Suprapubic skin (tissue), 4 donors: ENCODE measurements around the gene NTN1. TPM values are rescaled to one million over a fixed set of nuclear protein-coding genes. Genes with fewer than 3 reads are reported as not detected.
A peak's percentile ranks its signal among the peaks of the same experiment; 100 is the strongest.
"Not testable (repeated sequence)": the region's sequence is repeated elsewhere in the genome, so short reads cannot be mapped to it uniquely, and the experiment has no call there.

ENCODE experiments used
- DNase-seq, 2 donors: peaks; one replicate each; pipeline ENCODE4 v3.0.0-alpha.2; 2019; ENCODE audit warnings: low spot score in 2 of 2
- H3K27ac ChIP-seq: fragments of 200-600 bp; sonication (generic); one replicate; pipeline ENCODE4 v1.5.1; 2019
- H3K27me3 ChIP-seq: fragments of 200-600 bp; sonication (generic); one replicate; pipeline ENCODE4 v1.5.1; 2019
- H3K36me3 ChIP-seq: fragments of 200-600 bp; sonication (generic); one replicate; pipeline ENCODE4 v1.5.1; 2019
- H3K4me1 ChIP-seq: fragments of 200-600 bp; sonication (generic); one replicate; pipeline ENCODE4 v1.5.1; 2019
- H3K4me3 ChIP-seq: fragments of 200-600 bp; sonication (generic); one replicate; pipeline ENCODE4 v1.5.1; 2019; ENCODE audit warnings: mild to moderate bottlenecking
- H3K9me3 ChIP-seq: fragments of 200-600 bp; sonication (generic); one replicate; pipeline ENCODE4 v1.5.1; 2019
- CTCF ChIP-seq, 2 donors: fragments of 200-600 bp in 1 of 2; fragments of 450-650 bp in 1 of 2; sonication (generic) in 1 of 2; IDR thresholded peaks; one replicate each; pipeline ENCODE4 v1.5.1; 2016 to 2019; ENCODE audit warnings: antibody characterized with exemption in 2 of 2, mild to moderate bottlenecking in 1 of 2, moderate library complexity in 1 of 2
- EP300 ChIP-seq: sonication (generic); formaldehyde crosslinking; IDR thresholded peaks from one replicate; pipeline ENCODE4 v1.6.1; 2017; ENCODE audit warnings: antibody characterized with exemption
- POLR2A ChIP-seq, 2 donors: fragments of 450-650 bp; IDR thresholded peaks; one replicate each; pipeline ENCODE4 v1.6.1; 2017; ENCODE audit warnings: antibody characterized with exemption in 2 of 2, mild to moderate bottlenecking in 2 of 2, moderate library complexity in 2 of 2
- POLR2AphosphoS5 ChIP-seq, 3 donors: sonication (generic); formaldehyde crosslinking; IDR thresholded peaks; one replicate each; pipeline ENCODE4 v1.6.1; 2017; ENCODE audit warnings: antibody characterized with exemption in 3 of 3
- WGBS: methylation state at CpG from one replicate; pipeline ENCODE4 v1.1.5; 2018; 5-methylcytosine and 5-hydroxymethylcytosine counted together
- total RNA-seq, 4 donors: library from RNA; depleted of rRNA; stranded (reverse); fragments of >200 nt; gene quantifications; one replicate each; pipeline ENCODE4 v1.1.0, GENCODE V29; 2016

The NTN1 gene
- total RNA-seq, 4 donors from 2014 or later, result 2.4 to 5.9 (median 3.4) TPM

- WGBS, result 89% methylated on average over 4 of the region's 4 CpGs
- no peak overlapping the region for H3K4me3 ChIP-seq
- H3K9me3 ChIP-seq, result peaks cover 6% of the 10 kb centered on the region
- no peaks in the 10 kb centered on the region for H3K4me1 ChIP-seq
- H3K27me3 ChIP-seq, result no peaks in the 10 kb centered on the region
- no peak for DNase-seq
- no peak for TF ChIP-seq EP300
- no peak for TF ChIP-seq CTCF (IDR thresholded peaks at IDR 0.05)
- TF ChIP-seq POLR2A (IDR thresholded peaks at IDR 0.05), result no peak
- TF ChIP-seq POLR2AphosphoS5 (IDR thresholded peaks at IDR 0.05), result no peak
- no peak overlapping the region for H3K27ac ChIP-seq
- H3K36me3 ChIP-seq, result no peaks in the 10 kb centered on the region
These were observed 36.1 kb upstream of the NTN1 start for GRCh38 chr17:8985054-8985701.

- WGBS, result 71% methylated on average over 2 of the region's 2 CpGs
These were observed 35.0 kb upstream of the NTN1 start for GRCh38 chr17:8986295-8986694.

GRCh38 chr17:8988263-8988935, 32.9 kb upstream of the NTN1 start:
- H3K9me3 ChIP-seq, H3K4me1 ChIP-seq, DNase-seq, H3K27ac ChIP-seq, H3K27me3 ChIP-seq, H3K36me3 ChIP-seq, H3K4me3 ChIP-seq: not testable (repeated sequence)
- 97% methylated on average over 2 of the region's 2 CpGs for WGBS

More at GRCh38 chr17:8986295-8986694, 35.0 kb upstream of the NTN1 start:
- H3K4me1 ChIP-seq, result no peaks in the 10 kb centered on the region
- DNase-seq, result no peak
- no peak overlapping the region for H3K27ac ChIP-seq
- no peaks in the 10 kb centered on the region for H3K36me3 ChIP-seq
- H3K27me3 ChIP-seq, result no peaks in the 10 kb centered on the region
- H3K9me3 ChIP-seq, result peaks cover 6% of the 10 kb centered on the region
- no peak for TF ChIP-seq CTCF (IDR thresholded peaks at IDR 0.05)
- no peak for TF ChIP-seq EP300
- TF ChIP-seq POLR2A (IDR thresholded peaks at IDR 0.05), result no peak
- TF ChIP-seq POLR2AphosphoS5 (IDR thresholded peaks at IDR 0.05), result no peak
- H3K4me3 ChIP-seq, result no peak overlapping the region

- Histone ChIP-seq H3K27me3 (peaks cover 3% of the 10 kb centered on the region), H3K36me3 (no peaks in the 10 kb centered on the region), H3K4me3 (no peak overlapping the region), H3K4me1 (no peaks in the 10 kb centered on the region), H3K27ac (no peak overlapping the region), H3K9me3 (no peaks in the 10 kb centered on the region)
- DNase-seq, result peak in 1 of 2 donors; percentile 76
- TF ChIP-seq EP300 (no peak), CTCF (IDR thresholded peaks at IDR 0.05) (peak; percentile 38 to 76)
- WGBS, result 54% methylated on average over 6 of the region's 10 CpGs
These were observed 29.6 kb upstream of the NTN1 start for GRCh38 chr17:8991514-8992285.

GRCh38 chr17:8994319-8994718, 27.0 kb upstream of the NTN1 start:
- H3K36me3 ChIP-seq, result no peaks in the 10 kb centered on the region
- 51% methylated on average over 7 of the region's 7 CpGs for WGBS
- TF ChIP-seq CTCF (IDR thresholded peaks at IDR 0.05) (peak; percentile 39 to 59), EP300 (no peak)
- peaks cover 3% of the 10 kb centered on the region for H3K27me3 ChIP-seq
- no peaks in the 10 kb centered on the region for H3K4me1 ChIP-seq
- no peak overlapping the region for H3K4me3 ChIP-seq
- no peak overlapping the region for H3K27ac ChIP-seq
- DNase-seq, result no peak
- no peaks in the 10 kb centered on the region for H3K9me3 ChIP-seq
